GM23338 (cell line): Measurements from ENCODE around the gene DHX34.

Experiments
- NANOG ChIP-seq: IDR thresholded peaks from 2 replicates; pipeline ENCODE4 v1.6.1; 2016; ENCODE audit warnings: antibody characterized with exemption, borderline replicate concordance
- POLR2AphosphoS5 ChIP-seq: IDR thresholded peaks from 2 replicates; pipeline ENCODE4 v1.6.1; 2016; ENCODE audit warnings: antibody characterized with exemption, low read depth
- TF ChIP-seq, protein P1 (sequence below), 2 experiments: fragments of 200-600 bp in 1 of 2; sonication (generic) in 1 of 2; conservative IDR thresholded peaks; 2 replicates each; pipeline versions ENCODE4 v1.5.1 to v1.6.1; 2016 to 2017; ENCODE audit warnings: antibody characterized with exemption in 2 of 2, low read depth in 2 of 2, mild to moderate bottlenecking in 2 of 2, moderate library complexity in 1 of 2
- TF ChIP-seq, protein P2 (sequence below): IDR thresholded peaks from one replicate; pipeline ENCODE4 v1.6.1; 2018; ENCODE audit warnings: antibody characterized with exemption; ENCODE audit not compliant: unreplicated experiment
- TF ChIP-seq, protein P3 (sequence below): fragments of 250-450 bp; sonication (Bioruptor Pico); IDR thresholded peaks from 2 replicates; pipeline ENCODE4 v1.5.0; 2020; ENCODE audit warnings: mild to moderate bottlenecking, moderate library complexity

DNA sequence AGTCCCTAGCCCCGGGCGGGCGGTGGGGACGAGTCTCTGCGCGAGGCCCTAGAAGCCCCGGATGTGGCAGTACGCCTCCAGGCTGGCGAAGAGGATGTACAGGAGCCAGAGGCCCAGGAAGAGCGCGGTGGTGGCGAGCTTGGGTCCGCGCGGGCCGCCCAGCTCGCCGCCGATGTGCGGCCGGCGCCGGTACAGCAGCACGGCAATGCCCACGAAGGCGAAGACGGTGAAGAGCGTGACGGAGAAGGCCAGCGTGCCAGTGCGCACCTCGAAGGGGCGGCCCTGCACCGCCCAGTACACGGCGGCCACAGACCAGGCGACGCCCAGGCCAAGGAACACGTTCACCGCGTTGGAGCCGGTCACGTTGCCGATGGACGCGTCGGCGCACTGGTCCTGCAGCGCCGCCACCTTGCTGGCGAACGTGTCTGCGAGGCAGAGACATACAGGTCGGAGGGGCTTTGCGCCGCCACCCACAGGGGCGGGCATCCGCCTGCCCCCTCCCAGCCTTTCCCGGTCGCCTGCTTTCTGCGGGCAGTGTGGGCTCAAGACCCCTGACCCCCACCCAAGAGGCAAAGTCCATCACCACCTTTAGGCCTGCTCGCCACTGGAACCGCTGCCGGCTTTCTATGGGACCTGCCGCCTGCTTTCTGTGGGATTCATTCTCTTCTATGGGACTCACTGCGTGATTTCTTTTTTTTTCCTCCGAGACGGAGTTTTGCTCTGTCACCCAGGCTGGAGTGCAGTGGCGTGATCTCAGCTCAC, 81.1 kb downstream of the DHX34 start:
- TF ChIP-seq, protein P1, sequence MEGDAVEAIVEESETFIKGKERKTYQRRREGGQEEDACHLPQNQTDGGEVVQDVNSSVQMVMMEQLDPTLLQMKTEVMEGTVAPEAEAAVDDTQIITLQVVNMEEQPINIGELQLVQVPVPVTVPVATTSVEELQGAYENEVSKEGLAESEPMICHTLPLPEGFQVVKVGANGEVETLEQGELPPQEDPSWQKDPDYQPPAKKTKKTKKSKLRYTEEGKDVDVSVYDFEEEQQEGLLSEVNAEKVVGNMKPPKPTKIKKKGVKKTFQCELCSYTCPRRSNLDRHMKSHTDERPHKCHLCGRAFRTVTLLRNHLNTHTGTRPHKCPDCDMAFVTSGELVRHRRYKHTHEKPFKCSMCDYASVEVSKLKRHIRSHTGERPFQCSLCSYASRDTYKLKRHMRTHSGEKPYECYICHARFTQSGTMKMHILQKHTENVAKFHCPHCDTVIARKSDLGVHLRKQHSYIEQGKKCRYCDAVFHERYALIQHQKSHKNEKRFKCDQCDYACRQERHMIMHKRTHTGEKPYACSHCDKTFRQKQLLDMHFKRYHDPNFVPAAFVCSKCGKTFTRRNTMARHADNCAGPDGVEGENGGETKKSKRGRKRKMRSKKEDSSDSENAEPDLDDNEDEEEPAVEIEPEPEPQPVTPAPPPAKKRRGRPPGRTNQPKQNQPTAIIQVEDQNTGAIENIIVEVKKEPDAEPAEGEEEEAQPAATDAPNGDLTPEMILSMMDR (conservative IDR thresholded peaks at IDR 0.05; ENCODE audit: low read depth in 2 of 2): peak in 1 of 2 experiments; percentile 66; a peak in 3 of 4 replicates
- TF ChIP-seq, protein P2, sequence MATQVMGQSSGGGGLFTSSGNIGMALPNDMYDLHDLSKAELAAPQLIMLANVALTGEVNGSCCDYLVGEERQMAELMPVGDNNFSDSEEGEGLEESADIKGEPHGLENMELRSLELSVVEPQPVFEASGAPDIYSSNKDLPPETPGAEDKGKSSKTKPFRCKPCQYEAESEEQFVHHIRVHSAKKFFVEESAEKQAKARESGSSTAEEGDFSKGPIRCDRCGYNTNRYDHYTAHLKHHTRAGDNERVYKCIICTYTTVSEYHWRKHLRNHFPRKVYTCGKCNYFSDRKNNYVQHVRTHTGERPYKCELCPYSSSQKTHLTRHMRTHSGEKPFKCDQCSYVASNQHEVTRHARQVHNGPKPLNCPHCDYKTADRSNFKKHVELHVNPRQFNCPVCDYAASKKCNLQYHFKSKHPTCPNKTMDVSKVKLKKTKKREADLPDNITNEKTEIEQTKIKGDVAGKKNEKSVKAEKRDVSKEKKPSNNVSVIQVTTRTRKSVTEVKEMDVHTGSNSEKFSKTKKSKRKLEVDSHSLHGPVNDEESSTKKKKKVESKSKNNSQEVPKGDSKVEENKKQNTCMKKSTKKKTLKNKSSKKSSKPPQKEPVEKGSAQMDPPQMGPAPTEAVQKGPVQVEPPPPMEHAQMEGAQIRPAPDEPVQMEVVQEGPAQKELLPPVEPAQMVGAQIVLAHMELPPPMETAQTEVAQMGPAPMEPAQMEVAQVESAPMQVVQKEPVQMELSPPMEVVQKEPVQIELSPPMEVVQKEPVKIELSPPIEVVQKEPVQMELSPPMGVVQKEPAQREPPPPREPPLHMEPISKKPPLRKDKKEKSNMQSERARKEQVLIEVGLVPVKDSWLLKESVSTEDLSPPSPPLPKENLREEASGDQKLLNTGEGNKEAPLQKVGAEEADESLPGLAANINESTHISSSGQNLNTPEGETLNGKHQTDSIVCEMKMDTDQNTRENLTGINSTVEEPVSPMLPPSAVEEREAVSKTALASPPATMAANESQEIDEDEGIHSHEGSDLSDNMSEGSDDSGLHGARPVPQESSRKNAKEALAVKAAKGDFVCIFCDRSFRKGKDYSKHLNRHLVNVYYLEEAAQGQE: no peak
- TF ChIP-seq NANOG (no peak), POLR2AphosphoS5 (peak; percentile 45; the same call in 1 of the 2 replicates)
- TF ChIP-seq, protein P3, sequence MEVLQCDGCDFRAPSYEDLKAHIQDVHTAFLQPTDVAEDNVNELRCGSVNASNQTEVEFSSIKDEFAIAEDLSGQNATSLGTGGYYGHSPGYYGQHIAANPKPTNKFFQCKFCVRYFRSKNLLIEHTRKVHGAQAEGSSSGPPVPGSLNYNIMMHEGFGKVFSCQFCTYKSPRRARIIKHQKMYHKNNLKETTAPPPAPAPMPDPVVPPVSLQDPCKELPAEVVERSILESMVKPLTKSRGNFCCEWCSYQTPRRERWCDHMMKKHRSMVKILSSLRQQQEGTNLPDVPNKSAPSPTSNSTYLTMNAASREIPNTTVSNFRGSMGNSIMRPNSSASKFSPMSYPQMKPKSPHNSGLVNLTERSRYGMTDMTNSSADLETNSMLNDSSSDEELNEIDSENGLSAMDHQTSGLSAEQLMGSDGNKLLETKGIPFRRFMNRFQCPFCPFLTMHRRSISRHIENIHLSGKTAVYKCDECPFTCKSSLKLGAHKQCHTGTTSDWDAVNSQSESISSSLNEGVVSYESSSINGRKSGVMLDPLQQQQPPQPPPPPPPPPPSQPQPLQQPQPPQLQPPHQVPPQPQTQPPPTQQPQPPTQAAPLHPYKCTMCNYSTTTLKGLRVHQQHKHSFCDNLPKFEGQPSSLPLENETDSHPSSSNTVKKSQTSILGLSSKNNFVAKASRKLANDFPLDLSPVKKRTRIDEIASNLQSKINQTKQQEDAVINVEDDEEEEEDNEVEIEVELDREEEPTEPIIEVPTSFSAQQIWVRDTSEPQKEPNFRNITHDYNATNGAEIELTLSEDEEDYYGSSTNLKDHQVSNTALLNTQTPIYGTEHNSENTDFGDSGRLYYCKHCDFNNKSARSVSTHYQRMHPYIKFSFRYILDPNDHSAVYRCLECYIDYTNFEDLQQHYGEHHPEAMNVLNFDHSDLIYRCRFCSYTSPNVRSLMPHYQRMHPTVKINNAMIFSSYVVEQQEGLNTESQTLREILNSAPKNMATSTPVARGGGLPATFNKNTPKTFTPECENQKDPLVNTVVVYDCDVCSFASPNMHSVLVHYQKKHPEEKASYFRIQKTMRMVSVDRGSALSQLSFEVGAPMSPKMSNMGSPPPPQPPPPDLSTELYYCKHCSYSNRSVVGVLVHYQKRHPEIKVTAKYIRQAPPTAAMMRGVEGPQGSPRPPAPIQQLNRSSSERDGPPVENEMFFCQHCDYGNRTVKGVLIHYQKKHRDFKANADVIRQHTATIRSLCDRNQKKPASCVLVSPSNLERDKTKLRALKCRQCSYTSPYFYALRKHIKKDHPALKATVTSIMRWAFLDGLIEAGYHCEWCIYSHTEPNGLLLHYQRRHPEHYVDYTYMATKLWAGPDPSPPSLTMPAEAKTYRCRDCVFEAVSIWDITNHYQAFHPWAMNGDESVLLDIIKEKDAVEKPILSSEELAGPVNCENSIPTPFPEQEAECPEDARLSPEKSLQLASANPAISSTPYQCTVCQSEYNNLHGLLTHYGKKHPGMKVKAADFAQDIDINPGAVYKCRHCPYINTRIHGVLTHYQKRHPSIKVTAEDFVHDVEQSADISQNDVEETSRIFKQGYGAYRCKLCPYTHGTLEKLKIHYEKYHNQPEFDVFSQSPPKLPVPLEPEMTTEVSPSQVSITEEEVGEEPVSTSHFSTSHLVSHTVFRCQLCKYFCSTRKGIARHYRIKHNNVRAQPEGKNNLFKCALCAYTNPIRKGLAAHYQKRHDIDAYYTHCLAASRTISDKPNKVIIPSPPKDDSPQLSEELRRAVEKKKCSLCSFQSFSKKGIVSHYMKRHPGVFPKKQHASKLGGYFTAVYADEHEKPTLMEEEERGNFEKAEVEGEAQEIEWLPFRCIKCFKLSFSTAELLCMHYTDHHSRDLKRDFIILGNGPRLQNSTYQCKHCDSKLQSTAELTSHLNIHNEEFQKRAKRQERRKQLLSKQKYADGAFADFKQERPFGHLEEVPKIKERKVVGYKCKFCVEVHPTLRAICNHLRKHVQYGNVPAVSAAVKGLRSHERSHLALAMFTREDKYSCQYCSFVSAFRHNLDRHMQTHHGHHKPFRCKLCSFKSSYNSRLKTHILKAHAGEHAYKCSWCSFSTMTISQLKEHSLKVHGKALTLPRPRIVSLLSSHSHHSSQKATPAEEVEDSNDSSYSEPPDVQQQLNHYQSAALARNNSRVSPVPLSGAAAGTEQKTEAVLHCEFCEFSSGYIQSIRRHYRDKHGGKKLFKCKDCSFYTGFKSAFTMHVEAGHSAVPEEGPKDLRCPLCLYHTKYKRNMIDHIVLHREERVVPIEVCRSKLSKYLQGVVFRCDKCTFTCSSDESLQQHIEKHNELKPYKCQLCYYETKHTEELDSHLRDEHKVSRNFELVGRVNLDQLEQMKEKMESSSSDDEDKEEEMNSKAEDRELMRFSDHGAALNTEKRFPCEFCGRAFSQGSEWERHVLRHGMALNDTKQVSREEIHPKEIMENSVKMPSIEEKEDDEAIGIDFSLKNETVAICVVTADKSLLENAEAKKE (CRISPR knock-in tag): no peak
